Stimulated activated naive CD8-positive, alpha-beta T cell treated with anti-CD3 and anti-CD28 coated beads, Interleukin-15, amount 100 ng/mL, for 72 hours (primary cell): ENCODE results near the gene SH2D3A.
A peak's percentile ranks its signal among the peaks of the same experiment; 100 is the strongest.
"Not testable (repeated sequence)": the region's sequence is repeated elsewhere in the genome, so short reads cannot be mapped to it uniquely, and the experiment has no call there.

Source experiments
- ATAC-seq: fragments of 150-1000 bp; cut with Tn5 transposase; 2 replicates; pipeline ENCODE4 v1.10.0; 2021; ENCODE audit warnings: mild to moderate bottlenecking, moderate library complexity
- DNase-seq, 2 donors: peaks; one replicate each; pipeline ENCODE4 v3.0.0; 2021 to 2022
- H3K27ac Mint-ChIP-seq, 2 donors: one replicate each; pipeline ENCODE4 v1.8.0; 2022; ENCODE audit warnings: mild to moderate bottlenecking in 2 of 2, mixed read lengths in 2 of 2, moderate library complexity in 2 of 2
- H3K27me3 Mint-ChIP-seq: one replicate; pipeline ENCODE4 v1.8.0; 2022; ENCODE audit warnings: mixed read lengths
- H3K4me1 Mint-ChIP-seq: one replicate; pipeline ENCODE4 v1.8.0; 2022; ENCODE audit warnings: mild to moderate bottlenecking, mixed read lengths
- H3K4me3 Mint-ChIP-seq, 2 donors: one replicate each; pipeline ENCODE4 v1.8.0; 2022; ENCODE audit warnings: mild to moderate bottlenecking in 2 of 2, mixed read lengths in 2 of 2, moderate library complexity in 1 of 2
- H3K9me3 Mint-ChIP-seq, 2 donors: one replicate each; pipeline ENCODE4 v1.8.0; 2022; ENCODE audit warnings: mixed read lengths in 2 of 2

Gene SH2D3A

DNA sequence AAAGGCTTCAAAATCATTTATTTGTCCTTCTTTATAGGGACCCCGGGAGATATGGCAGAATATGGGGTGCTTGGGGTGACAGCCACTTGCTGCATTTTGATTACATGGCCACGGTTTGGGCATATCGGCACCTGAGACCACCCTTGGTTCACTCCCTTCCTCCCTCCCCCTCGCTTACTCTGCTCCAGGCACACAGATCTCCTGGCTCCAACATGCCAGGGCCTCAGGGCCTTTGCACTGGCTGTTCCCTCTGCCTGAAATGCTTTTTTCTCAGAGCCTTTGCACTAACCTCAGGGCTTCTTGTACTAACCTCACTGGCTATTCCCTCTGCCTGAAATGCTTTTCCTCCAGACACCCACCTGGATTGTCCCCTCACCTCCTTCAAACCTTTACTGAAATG, 29.0 kb upstream of the SH2D3A start:
- Mint-ChIP-seq H3K9me3 (peaks cover 5 to 12% of the 10 kb centered on the region in 2 donors), H3K27ac (peak overlapping the region in 1 of 2 donors; percentile 1), H3K4me1 (peaks cover 91% of the 10 kb centered on the region), H3K27me3 (no peaks in the 10 kb centered on the region), H3K4me3 (no peak overlapping the region)
- DNase-seq (no peak), ATAC-seq (no peak)

DNA sequence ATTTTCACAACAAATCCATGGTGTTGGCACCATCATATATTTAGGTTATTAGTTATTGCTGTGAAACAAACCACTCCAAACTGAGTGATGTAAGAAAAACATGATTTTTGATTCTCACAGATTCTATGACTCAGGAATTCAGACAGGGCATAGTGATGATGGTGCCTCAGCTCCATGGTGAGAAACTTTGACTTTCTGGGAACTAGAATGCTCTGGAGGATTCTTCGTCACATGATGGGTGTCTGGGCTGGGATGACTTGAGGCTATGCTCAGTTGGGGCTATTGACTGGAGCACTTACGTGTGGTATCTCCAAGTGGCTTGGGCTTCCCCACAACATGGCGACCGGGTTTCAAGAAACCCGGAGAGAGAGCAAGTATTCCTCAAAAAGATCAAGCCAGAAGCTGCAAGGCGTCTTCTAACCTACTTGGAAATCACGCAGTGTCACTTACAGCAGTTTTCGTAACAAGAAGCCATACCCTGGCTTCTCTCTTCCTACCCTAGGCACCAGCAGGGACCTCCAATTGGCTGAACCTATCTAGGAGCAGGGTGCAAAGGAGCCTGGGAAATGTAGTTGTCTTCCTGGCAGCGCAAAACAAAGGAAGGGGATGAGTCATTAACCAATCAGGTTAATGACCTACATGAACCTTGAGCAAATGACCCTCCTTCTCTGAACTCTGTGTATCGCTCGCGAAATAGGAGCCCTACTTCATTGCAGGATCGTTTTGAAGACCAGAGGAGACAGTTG, 27.6 kb upstream of the SH2D3A start:
- no peaks in the 10 kb centered on the region for H3K27me3 Mint-ChIP-seq
- no peak overlapping the region for H3K4me3 Mint-ChIP-seq
- no peak overlapping the region for H3K27ac Mint-ChIP-seq
- H3K9me3 Mint-ChIP-seq = peaks cover 5 to 12% of the 10 kb centered on the region in 2 donors
- peaks cover 89% of the 10 kb centered on the region for H3K4me1 Mint-ChIP-seq
- DNase-seq = no peak
- no peak for ATAC-seq

DNA sequence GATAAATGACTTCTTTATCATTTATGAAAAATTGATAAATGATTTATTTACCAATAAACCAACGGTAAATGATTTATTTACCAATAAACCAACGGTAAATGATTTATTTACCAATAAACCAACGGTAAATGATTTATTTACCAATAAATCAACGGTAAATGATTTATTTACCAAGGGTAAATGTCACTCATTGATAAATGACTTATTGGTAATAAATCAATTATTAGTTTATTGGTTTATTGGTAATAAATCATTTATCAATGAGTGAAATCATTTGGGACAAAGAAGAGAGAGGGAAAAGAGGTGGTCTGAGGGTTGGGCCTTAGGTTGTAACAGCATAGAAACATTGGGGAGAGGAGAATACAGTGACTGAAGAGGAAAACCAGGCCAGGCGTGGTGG, 26.7 kb upstream of the SH2D3A start:
- Mint-ChIP-seq H3K27me3 (no peaks in the 10 kb centered on the region), H3K4me3 (no peak overlapping the region), H3K9me3 (peaks cover 5 to 12% of the 10 kb centered on the region in 2 donors), H3K4me1 (peaks cover 88% of the 10 kb centered on the region), H3K27ac (no peak overlapping the region)
- DNase-seq = no peak
- ATAC-seq = no peak

DNA sequence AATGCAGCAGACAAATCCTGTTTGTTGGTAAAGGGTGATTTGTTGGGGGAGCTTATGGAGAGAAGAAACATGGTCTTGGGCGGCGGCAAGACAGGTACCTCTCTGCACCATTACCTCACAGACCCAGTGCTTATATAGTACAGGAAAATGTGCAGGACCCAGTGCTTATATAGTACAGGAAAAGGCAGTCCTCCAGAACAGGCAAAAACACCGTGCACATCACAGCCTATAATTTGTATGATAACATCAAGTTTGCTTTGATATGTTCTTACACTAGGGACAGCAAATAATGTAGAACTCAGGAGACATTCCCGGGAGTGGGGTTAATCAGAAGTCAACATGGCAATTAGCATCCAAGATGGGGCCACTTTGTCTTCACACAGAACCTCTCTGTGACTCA, 26.2 kb upstream of the SH2D3A start:
- peaks cover 90% of the 10 kb centered on the region for H3K4me1 Mint-ChIP-seq
- H3K27me3 Mint-ChIP-seq = no peaks in the 10 kb centered on the region
- ATAC-seq (no peak), DNase-seq (no peak)
- no peak overlapping the region for H3K4me3 Mint-ChIP-seq
- H3K9me3 Mint-ChIP-seq = peaks cover 5 to 12% of the 10 kb centered on the region in 2 donors
- no peak overlapping the region for H3K27ac Mint-ChIP-seq

DNA sequence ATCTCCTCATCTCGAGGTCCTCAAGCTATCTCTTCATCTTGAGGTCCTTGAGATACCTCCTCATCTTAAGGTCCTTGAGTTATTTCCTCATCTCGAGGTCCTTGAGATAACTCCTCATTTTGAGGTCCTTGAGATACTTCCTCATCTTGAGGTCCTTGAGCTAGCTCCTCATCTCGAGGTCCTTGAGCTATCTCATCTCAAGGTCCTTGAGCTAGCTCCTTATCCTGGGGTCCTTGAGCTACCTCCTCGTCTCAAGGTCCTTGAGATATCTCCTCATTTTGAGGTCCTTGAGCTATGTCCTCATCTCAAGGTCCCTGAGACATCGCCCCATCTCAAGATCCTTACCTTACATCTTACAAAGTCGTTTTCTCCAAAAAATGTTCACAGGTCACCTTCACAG, 24.0 kb upstream of the SH2D3A start:
- Mint-ChIP-seq H3K27ac (no peak overlapping the region), H3K9me3 (peaks cover 5 to 12% of the 10 kb centered on the region in 2 donors), H3K4me1 (peaks cover 79% of the 10 kb centered on the region), H3K27me3 (no peaks in the 10 kb centered on the region), H3K4me3 (no peak overlapping the region)
- DNase-seq = no peak
- no peak for ATAC-seq

DNA sequence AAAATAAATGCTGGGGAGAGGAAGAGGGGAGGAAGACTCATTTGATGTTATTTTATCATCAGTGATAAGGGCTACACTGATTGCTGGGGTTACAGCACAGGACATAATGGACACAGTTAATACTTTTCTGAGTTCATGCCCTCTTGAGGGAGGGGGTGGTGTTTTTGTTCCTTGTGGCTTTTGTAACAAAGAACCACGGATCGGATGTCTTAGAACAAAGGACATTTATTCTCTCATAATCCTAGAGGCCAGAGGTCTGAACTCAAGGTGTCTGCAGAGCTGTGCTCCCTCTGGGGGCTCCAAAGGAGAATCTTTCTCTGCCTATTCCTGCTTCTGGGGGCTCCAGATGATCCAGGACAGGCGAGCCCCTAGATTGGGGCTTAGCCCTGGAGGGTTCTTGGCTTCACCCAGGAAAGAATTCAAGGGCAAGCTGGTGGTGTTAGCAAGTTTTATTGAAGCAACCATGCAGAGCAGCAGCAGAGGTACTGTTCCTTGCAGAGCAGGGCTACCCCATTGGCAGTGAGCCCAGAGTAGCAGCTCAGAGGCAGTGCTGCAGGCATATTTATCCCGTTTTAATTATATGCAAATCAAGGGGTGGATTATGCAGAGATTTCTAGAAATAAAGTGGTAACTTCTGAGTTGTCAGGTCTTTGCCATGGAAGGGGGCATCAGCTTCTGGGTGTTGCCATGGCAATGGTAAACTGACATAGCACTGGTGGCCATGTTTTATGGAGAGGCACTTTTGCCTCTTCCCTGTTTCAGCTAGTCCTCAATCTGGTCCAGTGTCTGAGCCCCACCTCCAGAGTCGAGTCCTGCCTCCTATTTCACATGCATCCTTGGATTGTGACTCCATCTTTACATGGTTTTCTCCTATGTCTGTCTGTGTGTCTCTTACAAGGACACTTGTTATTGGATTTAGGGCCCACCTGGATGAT, 23.2 kb upstream of the SH2D3A start:
- Mint-ChIP-seq H3K27ac (peak overlapping the region; percentile 38 to 56), H3K4me1 (peaks cover 71% of the 10 kb centered on the region), H3K4me3 (no peak overlapping the region), H3K27me3 (no peaks in the 10 kb centered on the region), H3K9me3 (peaks cover 5 to 12% of the 10 kb centered on the region in 2 donors)
- ATAC-seq (no peak), DNase-seq (no peak)

DNA sequence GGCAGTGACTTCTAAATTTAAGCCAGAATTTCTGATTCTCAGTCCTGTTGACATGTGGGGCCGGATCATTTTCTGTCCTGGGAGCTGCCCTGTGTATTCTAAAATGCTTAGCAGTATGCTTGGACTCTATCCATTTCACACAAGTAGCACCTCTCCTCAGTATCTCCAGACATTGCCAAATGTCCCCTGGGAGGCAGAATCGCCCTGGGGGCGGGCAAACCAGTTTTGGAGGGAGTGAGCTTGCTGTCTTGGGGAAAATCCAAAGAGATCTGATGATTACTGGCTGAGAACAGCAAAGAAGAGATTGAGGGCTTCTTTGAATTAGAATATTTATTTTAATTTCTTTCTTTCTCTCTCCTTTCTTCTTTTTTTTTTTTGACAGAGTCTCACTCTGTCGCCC, 21.7 kb upstream of the SH2D3A start:
- Mint-ChIP-seq H3K27me3 (no peaks in the 10 kb centered on the region), H3K4me3 (no peak overlapping the region), H3K4me1 (peaks cover 56% of the 10 kb centered on the region), H3K27ac (no peak overlapping the region), H3K9me3 (peaks cover 1 to 5% of the 10 kb centered on the region in 2 donors)
- no peak for DNase-seq
- ATAC-seq = no peak

DNA sequence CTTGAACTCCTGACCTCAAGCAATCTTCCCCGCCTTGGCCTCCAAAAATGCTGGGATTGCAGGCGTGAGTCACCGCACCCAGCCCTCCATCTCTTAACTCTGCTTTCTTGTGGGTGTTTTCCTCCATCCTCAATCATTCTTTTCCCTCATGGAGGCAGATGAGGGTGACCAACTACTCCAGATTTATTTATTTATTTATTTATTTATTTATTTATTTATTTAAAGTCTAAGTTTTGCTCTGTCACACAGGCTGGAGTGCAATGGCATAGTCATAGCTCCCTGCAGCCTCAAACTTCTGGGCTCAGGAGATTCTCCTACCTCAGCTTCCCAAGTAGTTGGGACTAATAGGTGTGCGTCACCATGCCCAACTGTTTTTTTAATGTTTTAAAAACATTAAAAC, 20.2 kb upstream of the SH2D3A start:
- no peak overlapping the region for H3K4me3 Mint-ChIP-seq
- DNase-seq = no peak
- no peaks in the 10 kb centered on the region for H3K27me3 Mint-ChIP-seq
- H3K4me1 Mint-ChIP-seq = peaks cover 54% of the 10 kb centered on the region
- H3K9me3 Mint-ChIP-seq = peaks cover 0 to 5% of the 10 kb centered on the region in 2 donors
- no peak overlapping the region for H3K27ac Mint-ChIP-seq
- ATAC-seq = no peak

DNA sequence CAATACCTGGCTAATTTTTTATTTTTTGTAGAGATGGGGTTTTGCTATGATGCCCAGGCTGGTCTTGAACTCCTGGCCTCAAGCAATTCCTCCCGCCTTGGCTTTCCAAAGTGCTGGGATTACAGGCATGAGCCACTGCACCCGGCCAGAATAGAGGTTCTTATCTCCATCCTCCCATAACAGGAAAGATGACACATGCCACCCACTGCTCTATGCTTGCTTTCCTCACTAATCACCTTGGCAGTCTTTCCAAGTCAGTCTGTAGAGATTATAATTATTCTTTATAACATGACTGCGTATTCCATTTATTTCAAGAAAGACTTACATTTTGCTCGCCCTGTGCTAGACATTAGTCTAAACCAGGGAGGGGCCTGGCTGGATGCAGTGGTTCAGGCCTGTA, 12.0 kb upstream of the SH2D3A start:
- Mint-ChIP-seq H3K27me3 (no peaks in the 10 kb centered on the region), H3K4me3 (no peak overlapping the region), H3K9me3 (peaks cover 15 to 25% of the 10 kb centered on the region in 2 donors), H3K4me1 (peaks cover 69% of the 10 kb centered on the region), H3K27ac (no peak overlapping the region)
- DNase-seq = no peak
- no peak for ATAC-seq

DNA sequence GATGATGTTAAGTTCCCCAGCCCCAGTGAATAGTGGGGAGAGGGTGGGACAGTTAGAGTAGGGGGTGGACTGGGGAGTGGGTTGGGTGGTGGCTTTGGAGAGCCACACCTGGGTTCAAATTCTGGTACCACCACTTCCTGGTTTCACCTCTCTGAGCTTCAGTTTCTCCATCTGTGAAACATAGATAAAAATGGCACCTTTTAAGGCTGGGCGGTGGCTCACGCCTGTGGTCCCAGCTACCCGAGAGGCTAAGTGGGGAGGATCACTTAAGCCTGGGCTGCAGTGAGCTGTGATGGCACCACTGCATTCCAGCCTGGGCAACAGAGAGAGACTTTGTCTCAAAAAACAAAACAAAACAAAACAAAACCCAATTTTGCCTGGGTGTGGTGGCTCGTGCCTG, 11.2 kb upstream of the SH2D3A start:
- DNase-seq (no peak), ATAC-seq (no peak)
- peak overlapping the region; percentile 6 to 21 for H3K4me3 Mint-ChIP-seq
- H3K9me3 Mint-ChIP-seq = peaks cover 15 to 31% of the 10 kb centered on the region in 2 donors
- no peaks in the 10 kb centered on the region for H3K27me3 Mint-ChIP-seq
- peaks cover 73% of the 10 kb centered on the region for H3K4me1 Mint-ChIP-seq
- peak overlapping the region; percentile 64 to 78 for H3K27ac Mint-ChIP-seq

DNA sequence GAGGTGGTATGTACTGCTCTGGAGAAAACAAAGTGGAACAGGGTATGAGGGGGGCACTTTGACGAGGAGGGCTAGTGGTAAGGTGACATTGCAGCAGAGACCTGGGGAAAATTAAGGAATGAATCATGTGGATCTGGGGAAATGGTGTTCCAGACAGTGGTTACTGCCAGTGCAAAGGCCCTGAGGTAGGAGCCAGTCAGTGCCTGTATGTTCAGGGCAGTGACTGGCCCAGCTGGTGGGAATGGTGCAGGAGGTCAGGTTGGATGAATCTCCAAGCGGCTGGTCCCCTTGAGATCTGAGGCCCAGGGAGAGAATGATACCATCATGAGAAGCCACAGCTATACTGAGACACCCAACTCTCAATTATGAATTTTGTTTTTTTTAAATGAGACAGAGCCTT, 10.2 kb upstream of the SH2D3A start:
- H3K4me1 Mint-ChIP-seq = peaks cover 66% of the 10 kb centered on the region
- no peak overlapping the region for H3K4me3 Mint-ChIP-seq
- no peaks in the 10 kb centered on the region for H3K27me3 Mint-ChIP-seq
- DNase-seq (no peak), ATAC-seq (no peak)
- H3K27ac Mint-ChIP-seq = peak overlapping the region in 1 of 2 donors; percentile 14
- H3K9me3 Mint-ChIP-seq = peaks cover 15 to 31% of the 10 kb centered on the region in 2 donors

DNA sequence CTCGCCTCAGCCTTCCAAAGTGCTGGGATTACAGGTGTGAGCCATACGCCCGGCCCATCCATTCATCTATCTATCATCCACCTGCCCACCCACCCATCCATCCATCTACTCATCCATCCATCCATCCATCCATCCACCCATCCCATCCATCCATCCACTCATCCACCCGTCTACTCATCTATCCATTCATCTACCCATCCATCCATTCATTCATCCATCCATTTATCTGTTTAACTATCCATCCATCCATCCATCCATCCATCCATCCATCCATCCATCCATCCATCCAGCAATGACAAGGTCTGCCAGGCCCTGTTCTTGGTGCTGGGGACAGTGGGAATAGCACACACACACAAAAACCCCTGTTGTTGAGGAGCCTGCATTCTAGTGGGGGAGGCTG, 9.8 kb upstream of the SH2D3A start:
- no peak overlapping the region for H3K27ac Mint-ChIP-seq
- no peaks in the 10 kb centered on the region for H3K27me3 Mint-ChIP-seq
- ATAC-seq = no peak
- no peak overlapping the region for H3K4me3 Mint-ChIP-seq
- no peak for DNase-seq
- peaks cover 15 to 31% of the 10 kb centered on the region in 2 donors for H3K9me3 Mint-ChIP-seq
- H3K4me1 Mint-ChIP-seq = peaks cover 70% of the 10 kb centered on the region

DNA sequence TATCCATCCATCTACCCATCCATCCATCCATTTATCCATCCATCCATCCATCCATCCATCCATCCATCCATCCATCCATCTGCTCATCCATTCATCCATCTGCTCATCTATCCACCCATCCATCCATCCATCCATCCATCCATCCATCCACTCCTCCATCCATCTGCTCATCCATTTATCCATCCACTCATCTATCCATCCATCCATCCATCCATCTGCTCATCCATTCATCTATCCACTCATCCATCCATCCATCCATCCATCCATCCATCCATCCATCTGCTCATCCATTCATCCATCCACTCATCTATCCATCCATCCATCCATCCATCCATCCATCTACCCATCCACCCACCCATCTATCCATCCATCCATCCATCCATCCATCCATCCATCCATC, 8.8 kb upstream of the SH2D3A start:
- Mint-ChIP-seq H3K9me3 (peaks cover 15 to 31% of the 10 kb centered on the region in 2 donors), H3K4me3 (peak overlapping the region in 1 of 2 donors; percentile 31), H3K4me1 (peaks cover 71% of the 10 kb centered on the region)
- not testable (repeated sequence) for H3K27ac Mint-ChIP-seq, H3K27me3 Mint-ChIP-seq, DNase-seq, ATAC-seq

DNA sequence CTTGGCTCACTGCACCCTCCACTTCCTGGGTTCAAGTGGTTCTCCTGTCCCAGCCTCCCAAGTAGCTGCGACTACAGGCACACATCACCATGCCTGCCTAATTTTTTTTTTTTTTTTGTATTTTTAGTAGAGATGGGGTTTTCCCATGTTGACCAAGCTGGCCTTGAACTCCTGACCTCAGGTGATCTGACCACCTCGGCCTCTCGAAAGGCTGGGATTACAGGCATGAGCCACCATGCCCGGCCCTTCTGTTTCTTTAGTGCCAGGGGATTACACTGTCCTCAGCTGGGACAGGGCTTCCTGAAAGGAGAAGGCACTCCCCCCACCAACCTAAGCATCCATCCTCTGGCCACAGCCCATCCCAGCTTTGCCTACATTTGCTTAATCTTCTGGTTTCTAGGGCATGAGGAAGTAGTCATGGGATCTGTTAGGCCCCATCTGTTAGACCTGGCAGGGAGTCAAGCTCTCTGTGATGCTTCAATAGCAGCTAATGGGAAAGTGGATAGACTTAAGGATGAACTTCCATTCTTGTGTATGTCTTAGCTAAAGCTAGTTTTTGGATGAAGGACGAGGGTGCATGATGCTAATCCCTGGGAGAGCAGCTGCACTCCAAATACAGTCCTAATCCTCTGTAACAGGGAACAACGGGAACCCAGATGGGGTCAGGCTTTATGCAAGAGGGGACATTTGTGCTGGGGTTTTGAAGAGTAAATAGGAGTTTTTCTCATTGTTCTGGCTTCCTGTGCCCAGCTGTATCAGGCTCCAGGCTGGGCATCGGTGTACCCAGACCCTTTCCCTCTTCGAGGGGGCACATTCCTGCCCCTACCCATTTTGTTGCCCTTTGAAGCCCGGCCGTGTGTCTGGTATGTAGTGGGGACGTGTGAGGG, 7.8 kb upstream of the SH2D3A start:
- DNase-seq = no peak

DNA sequence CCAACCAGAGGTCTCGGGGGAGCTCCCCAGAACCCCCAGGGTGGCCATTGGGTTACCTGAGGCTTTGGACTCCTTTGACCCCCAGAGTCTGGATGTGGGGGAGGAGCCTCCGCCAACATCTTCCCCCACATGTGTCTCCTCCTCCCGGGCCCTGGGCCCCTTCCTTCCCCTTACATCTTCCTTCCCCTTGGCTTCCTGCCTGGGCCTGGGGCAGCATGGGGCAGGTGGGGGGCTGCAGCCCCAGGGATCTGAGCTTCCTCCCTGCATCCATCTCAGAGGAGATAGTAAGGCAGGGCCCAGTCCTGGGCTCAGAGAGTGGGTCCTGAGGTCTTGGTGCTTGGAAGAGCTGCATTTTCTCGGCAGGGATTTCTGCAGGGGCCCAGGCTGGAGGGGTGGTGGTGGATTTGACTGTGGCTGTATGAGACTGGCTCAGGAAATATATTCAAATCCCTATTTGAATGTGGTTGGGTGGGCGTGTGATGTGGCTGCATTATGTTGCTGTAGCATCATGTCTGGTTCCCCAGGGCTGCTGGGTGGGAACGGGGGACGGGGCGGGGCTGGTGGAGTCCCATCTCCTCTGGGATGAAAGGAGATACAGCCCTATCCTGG, 6.2 kb upstream of the SH2D3A start:
- Mint-ChIP-seq H3K4me1 (peaks cover 62% of the 10 kb centered on the region), H3K9me3 (peaks cover 15 to 31% of the 10 kb centered on the region in 2 donors), H3K27me3 (no peaks in the 10 kb centered on the region), H3K4me3 (peak overlapping the region; percentile 96 to 98), H3K27ac (peak overlapping the region; percentile 92 to 95)
- ATAC-seq = peak; percentile 68
- DNase-seq = peak; percentile 49 to 75

More for the DNA sequence above, 7.8 kb upstream of the SH2D3A start:
- ATAC-seq = no peak
- Mint-ChIP-seq H3K9me3 (peaks cover 15 to 31% of the 10 kb centered on the region in 2 donors), H3K4me3 (peak overlapping the region; percentile 71 to 96), H3K4me1 (peaks cover 67% of the 10 kb centered on the region), H3K27me3 (no peaks in the 10 kb centered on the region), H3K27ac (peak overlapping the region in 1 of 2 donors; percentile 59)
